NCI-H2196 treated with DMSO at 0.1 percent for 48 hours (cell line): ENCODE data around the gene STXBP1.
"Not testable (repeated sequence)": the region's sequence is repeated elsewhere in the genome, so short reads cannot be mapped to it uniquely, and the experiment has no call there.

Source experiments
- DNase-seq: peaks from one replicate; lab custom pipeline; 2025; ENCODE audit not compliant: unreplicated experiment; lab: John Stamatoyannopoulos, UW

Gene STXBP1

GRCh38 chr9:127613583-127613954, 1.5 kb downstream of the STXBP1 start:
- DNase-seq = no peak

GRCh38 chr9:127614961-127615360, 2.9 kb downstream of the STXBP1 start:
- no peak for DNase-seq

- not testable (repeated sequence) for DNase-seq
These were observed 9.4 kb downstream of the STXBP1 start for GRCh38 chr9:127621339-127621970.

- DNase-seq = no peak
These were observed 14.8 kb downstream of the STXBP1 start for GRCh38 chr9:127626752-127627493.

- no peak for DNase-seq
These were observed 15.4 kb downstream of the STXBP1 start for GRCh38 chr9:127627494-127627855.

GRCh38 chr9:127628758-127629467, 16.8 kb downstream of the STXBP1 start:
- no peak for DNase-seq

GRCh38 chr9:127629468-127630081, 17.5 kb downstream of the STXBP1 start:
- no peak for DNase-seq

GRCh38 chr9:127633216-127633862, 21.3 kb downstream of the STXBP1 start:
- DNase-seq = no peak

- no peak for DNase-seq
These were observed 21.9 kb downstream of the STXBP1 start for GRCh38 chr9:127634021-127634420.

GRCh38 chr9:127634698-127635097, 22.6 kb downstream of the STXBP1 start:
- no peak for DNase-seq

GRCh38 chr9:127635201-127635735, 23.2 kb downstream of the STXBP1 start:
- DNase-seq = no peak

GRCh38 chr9:127637322-127637847, 25.3 kb downstream of the STXBP1 start:
- DNase-seq = peak; percentile 55

- DNase-seq = no peak
These were observed 28.9 kb downstream of the STXBP1 start for GRCh38 chr9:127640908-127641545.

- DNase-seq = no peak
These were observed 30.1 kb downstream of the STXBP1 start for GRCh38 chr9:127642082-127642740.

- DNase-seq = no peak
These were observed 32.2 kb downstream of the STXBP1 start for GRCh38 chr9:127644146-127644827.

GRCh38 chr9:127644943-127645342, 32.9 kb downstream of the STXBP1 start:
- no peak for DNase-seq

- no peak for DNase-seq
These were observed 35.4 kb downstream of the STXBP1 start for GRCh38 chr9:127647451-127647850.

GRCh38 chr9:127650518-127650917, 38.4 kb downstream of the STXBP1 start:
- no peak for DNase-seq
